H9 (cell line): ENCODE data around the gene NR3C2. TPM values are rescaled to one million over a fixed set of nuclear protein-coding genes. Genes with fewer than 3 reads are reported as not detected.

Experiments used
- DNase-seq: peaks from one replicate; pipeline ENCODE4 v3.0.0-alpha.2; 2017
- H2AFZ ChIP-seq: one replicate; pipeline ENCODE4 v1.6.1; 2013; ENCODE audit warnings: mild to moderate bottlenecking, low read length, control low read depth, moderate library complexity
- H2AK5ac ChIP-seq: 2 replicates; pipeline ENCODE4 v1.6.1; 2013; ENCODE audit warnings: low read length, control low read depth, mixed read lengths; ENCODE audit not compliant: insufficient read length
- H2BK120ac ChIP-seq: one replicate; pipeline ENCODE4 v1.6.1; 2013; ENCODE audit warnings: low read depth, mild to moderate bottlenecking, low read length, control low read depth, inconsistent platforms; ENCODE audit not compliant: poor library complexity, severe bottlenecking
- H2BK12ac ChIP-seq: 2 replicates; pipeline ENCODE4 v1.6.1; 2013; ENCODE audit warnings: low read length, control low read depth, mixed read lengths, low read depth; ENCODE audit not compliant: insufficient read length
- H2BK15ac ChIP-seq: 2 replicates; pipeline ENCODE4 v1.6.1; 2013; ENCODE audit warnings: low read depth, low read length, control low read depth
- H2BK20ac ChIP-seq: one replicate; pipeline ENCODE4 v1.6.1; 2013; ENCODE audit warnings: low read depth, mild to moderate bottlenecking, low read length, control low read depth, inconsistent platforms; ENCODE audit not compliant: poor library complexity, severe bottlenecking
- H2BK5ac ChIP-seq: 2 replicates; pipeline ENCODE4 v1.6.1; 2013; ENCODE audit warnings: low read length, control low read depth, mixed read lengths; ENCODE audit not compliant: insufficient read length
- H3K14ac ChIP-seq: 2 replicates; pipeline ENCODE4 v1.6.1; 2013; ENCODE audit warnings: low read length, control low read depth; ENCODE audit not compliant: insufficient read depth
- H3K18ac ChIP-seq: 2 replicates; pipeline ENCODE4 v1.6.1; 2013; ENCODE audit warnings: low read depth, mild to moderate bottlenecking, mixed read lengths, low read length, control low read depth; ENCODE audit not compliant: insufficient read length
- H3K23ac ChIP-seq: 2 replicates; pipeline ENCODE4 v1.6.1; 2013; ENCODE audit warnings: low read length, control low read depth, mixed read lengths, low read depth; ENCODE audit not compliant: insufficient read length
- H3K23me2 ChIP-seq: 2 replicates; pipeline ENCODE4 v1.6.1; 2013; ENCODE audit warnings: low read depth, mild to moderate bottlenecking, mixed read lengths, low read length, control low read depth; ENCODE audit not compliant: insufficient read length, poor library complexity, severe bottlenecking
- H3K27ac ChIP-seq: 2 replicates; pipeline ENCODE4 v1.5.1; 2013; ENCODE audit warnings: low read length, control low read depth, mixed read lengths, low read depth; ENCODE audit not compliant: insufficient read length
- H3K27me3 ChIP-seq: 2 replicates; pipeline ENCODE4 v1.6.1; 2013; ENCODE audit warnings: low read length, control low read depth, inconsistent platforms; ENCODE audit not compliant: insufficient read depth
- H3K4ac ChIP-seq: 2 replicates; pipeline ENCODE4 v1.6.1; 2013; ENCODE audit warnings: low read depth, mild to moderate bottlenecking, control low read depth, inconsistent platforms, low read length, moderate library complexity
- H3K4me1 ChIP-seq: 2 replicates; pipeline ENCODE4 v1.6.1; 2013; ENCODE audit warnings: low read length, control low read depth, inconsistent platforms; ENCODE audit not compliant: insufficient read depth
- H3K4me2 ChIP-seq: 2 replicates; pipeline ENCODE4 v1.6.1; 2013; ENCODE audit warnings: low read length, control low read depth, mixed read lengths; ENCODE audit not compliant: insufficient read length, insufficient read depth
- H3K56ac ChIP-seq: 2 replicates; pipeline ENCODE4 v1.6.1; 2013; ENCODE audit warnings: low read depth, mild to moderate bottlenecking, mixed read lengths, low read length, control low read depth; ENCODE audit not compliant: insufficient read length
- H3K79me1 ChIP-seq: 2 replicates; pipeline ENCODE4 v1.6.1; 2013; ENCODE audit warnings: low read depth, mild to moderate bottlenecking, moderate library complexity, low read length, control low read depth, inconsistent platforms; ENCODE audit not compliant: insufficient read depth, poor library complexity, severe bottlenecking
- H3K79me2 ChIP-seq: 2 replicates; pipeline ENCODE4 v1.6.1; 2013; ENCODE audit warnings: low read length, control low read depth, inconsistent platforms; ENCODE audit not compliant: insufficient read depth
- H3K9ac ChIP-seq: 2 replicates; pipeline ENCODE4 v1.6.1; 2013; ENCODE audit warnings: low read length, control low read depth, mixed read lengths; ENCODE audit not compliant: insufficient read length; ENCODE audit errors: extremely low read depth
- H3K9me3 ChIP-seq: one replicate; pipeline ENCODE4 v1.6.1; 2013; ENCODE audit warnings: low read depth, low read length, inconsistent platforms; ENCODE audit not compliant: control insufficient read depth
- H3T11ph ChIP-seq: one replicate; pipeline ENCODE4 v1.6.1; 2013; ENCODE audit warnings: mild to moderate bottlenecking, low read length, control low read depth, inconsistent platforms
- H4K20me1 ChIP-seq: one replicate; pipeline ENCODE4 v1.6.1; 2013; ENCODE audit not compliant: control insufficient read depth, insufficient read length, insufficient read depth
- H4K5ac ChIP-seq: 2 replicates; pipeline ENCODE4 v1.6.1; 2013; ENCODE audit warnings: low read depth, mild to moderate bottlenecking, mixed read lengths, low read length, control low read depth; ENCODE audit not compliant: insufficient read length
- H4K8ac ChIP-seq: replicated peaks from 2 replicates; pipeline ENCODE4 v1.6.1; 2013; ENCODE audit warnings: low read length, control low read depth, mixed read lengths, low read depth; ENCODE audit not compliant: insufficient read length
- H4K91ac ChIP-seq: 2 replicates; pipeline ENCODE4 v1.6.1; 2013; ENCODE audit warnings: low read depth, mild to moderate bottlenecking, moderate library complexity, mixed read lengths, low read length, control low read depth; ENCODE audit not compliant: insufficient read length
- H3K27ac Mint-ChIP-seq, 3 experiments: 2 replicates in 2 of 3; 3 replicates in 1 of 3; pipeline ENCODE4 v1.8.0; 2020 to 2021; ENCODE audit warnings: mixed read lengths in 3 of 3, mild to moderate bottlenecking in 1 of 3, moderate library complexity in 1 of 3
- H3K27me3 Mint-ChIP-seq: 2 replicates; pipeline ENCODE4 v1.8.0; 2021; ENCODE audit warnings: low read depth, mild to moderate bottlenecking, moderate library complexity, mixed read lengths
- H3K36me3 Mint-ChIP-seq, 3 experiments: 2 replicates in 2 of 3; 3 replicates in 1 of 3; pipeline ENCODE4 v1.8.0; 2020 to 2021; ENCODE audit warnings: low read depth in 3 of 3, mixed read lengths in 3 of 3; ENCODE audit not compliant: insufficient read depth in 1 of 3
- H3K4me1 Mint-ChIP-seq, 2 experiments: 2 replicates each; pipeline ENCODE4 v1.8.0; 2020; ENCODE audit warnings: mixed read lengths in 2 of 2
- H3K4me3 Mint-ChIP-seq, 2 experiments: 2 replicates in 1 of 2; 3 replicates in 1 of 2; pipeline ENCODE4 v1.8.0; 2020 to 2021; ENCODE audit warnings: mild to moderate bottlenecking in 2 of 2, mixed read lengths in 2 of 2, moderate library complexity in 1 of 2
- H3K9me3 Mint-ChIP-seq, 2 experiments: 2 replicates in 1 of 2; 3 replicates in 1 of 2; pipeline ENCODE4 v1.8.0; 2020; ENCODE audit warnings: mild to moderate bottlenecking in 2 of 2, mixed read lengths in 2 of 2, moderate library complexity in 1 of 2
- WGBS: extraction: QIAGEN DNeasy Blood & Tissue Kit; methylation state at CpG from one replicate; pipeline ENCODE4 v1.1.7; 2013; ENCODE audit warnings: missing lambda C conversion rate, low lambda C conversion rate, mixed read lengths; ENCODE audit not compliant: insufficient read length; ENCODE audit errors: extremely low coverage; 5-methylcytosine and 5-hydroxymethylcytosine counted together
- total RNA-seq: library from RNA; stranded (reverse); gene quantifications from 2 replicates; pipeline ENCODE4 v1.2.1, GENCODE V29; 2021
- TF ChIP-seq, protein P1 (sequence below): fragments of 200-600 bp; sonication (generic); conservative IDR thresholded peaks from 3 replicates; pipeline ENCODE4 v1.8.0; 2021; ENCODE audit warnings: antibody characterized with exemption, mild to moderate bottlenecking

The NR3C2 gene
- total RNA-seq, 1 experiment from 2014 or later = 1.4 TPM

DNA sequence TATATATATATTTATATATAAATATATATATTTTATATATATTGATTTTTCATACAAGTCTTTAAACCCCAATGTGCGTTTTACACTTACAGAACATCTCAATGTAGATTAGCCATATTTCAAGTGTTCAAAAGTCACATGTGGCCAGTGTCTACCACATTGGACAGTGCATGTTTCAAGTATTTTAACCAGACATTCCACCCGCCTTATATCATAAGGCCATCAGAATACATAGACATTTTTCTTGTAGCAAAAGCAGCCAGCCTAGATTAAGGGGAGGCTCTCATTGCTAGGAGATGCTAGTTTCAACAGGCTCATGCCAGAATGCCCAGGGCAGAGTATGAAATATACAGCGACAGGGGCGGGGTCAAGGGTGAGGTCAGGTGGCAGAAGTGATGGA lies 202.0 kb downstream of the NR3C2 start:
- Histone ChIP-seq H2BK15ac (no peak overlapping the region), H3T11ph (no peak overlapping the region), H2AK5ac (no peak overlapping the region), H2BK120ac (no peak overlapping the region), H3K9me3 (no peaks in the 10 kb centered on the region), H4K91ac (no peak overlapping the region), H4K5ac (no peak overlapping the region), H2BK5ac (no peak overlapping the region), H3K14ac (no peak overlapping the region), H3K23ac (no peak overlapping the region), H3K18ac (no peak overlapping the region), H4K20me1 (no peaks in the 10 kb centered on the region), H3K4me2 (no peak overlapping the region), H3K56ac (no peak overlapping the region), H3K27ac (no peak overlapping the region), H3K23me2 (no peaks in the 10 kb centered on the region), H3K79me1 (no peaks in the 10 kb centered on the region), H3K79me2 (no peaks in the 10 kb centered on the region), H3K9ac (no peak overlapping the region), H3K4ac (no peak overlapping the region), H3K27me3 (no peaks in the 10 kb centered on the region), H2BK20ac (no peak overlapping the region), H4K8ac (no peak overlapping the region), H2BK12ac (no peak overlapping the region), H3K4me1 (no peaks in the 10 kb centered on the region; the same call in 1 of the 2 replicates), H2AFZ (no peak overlapping the region)
- Mint-ChIP-seq H3K4me3 (no peak overlapping the region), H3K9me3 (no peaks in the 10 kb centered on the region), H3K27me3 (no peaks in the 10 kb centered on the region), H3K27ac (no peak overlapping the region), H3K36me3 (no peaks in the 10 kb centered on the region), H3K4me1 (no peaks in the 10 kb centered on the region)
- DNase-seq = no peak
- no CpG with 5 or more reads among the region's 4 CpGs for WGBS
- TF ChIP-seq, protein P1, sequence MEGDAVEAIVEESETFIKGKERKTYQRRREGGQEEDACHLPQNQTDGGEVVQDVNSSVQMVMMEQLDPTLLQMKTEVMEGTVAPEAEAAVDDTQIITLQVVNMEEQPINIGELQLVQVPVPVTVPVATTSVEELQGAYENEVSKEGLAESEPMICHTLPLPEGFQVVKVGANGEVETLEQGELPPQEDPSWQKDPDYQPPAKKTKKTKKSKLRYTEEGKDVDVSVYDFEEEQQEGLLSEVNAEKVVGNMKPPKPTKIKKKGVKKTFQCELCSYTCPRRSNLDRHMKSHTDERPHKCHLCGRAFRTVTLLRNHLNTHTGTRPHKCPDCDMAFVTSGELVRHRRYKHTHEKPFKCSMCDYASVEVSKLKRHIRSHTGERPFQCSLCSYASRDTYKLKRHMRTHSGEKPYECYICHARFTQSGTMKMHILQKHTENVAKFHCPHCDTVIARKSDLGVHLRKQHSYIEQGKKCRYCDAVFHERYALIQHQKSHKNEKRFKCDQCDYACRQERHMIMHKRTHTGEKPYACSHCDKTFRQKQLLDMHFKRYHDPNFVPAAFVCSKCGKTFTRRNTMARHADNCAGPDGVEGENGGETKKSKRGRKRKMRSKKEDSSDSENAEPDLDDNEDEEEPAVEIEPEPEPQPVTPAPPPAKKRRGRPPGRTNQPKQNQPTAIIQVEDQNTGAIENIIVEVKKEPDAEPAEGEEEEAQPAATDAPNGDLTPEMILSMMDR = no peak
